ENCODE measurements around the gene MFAP3L.

DNA sequence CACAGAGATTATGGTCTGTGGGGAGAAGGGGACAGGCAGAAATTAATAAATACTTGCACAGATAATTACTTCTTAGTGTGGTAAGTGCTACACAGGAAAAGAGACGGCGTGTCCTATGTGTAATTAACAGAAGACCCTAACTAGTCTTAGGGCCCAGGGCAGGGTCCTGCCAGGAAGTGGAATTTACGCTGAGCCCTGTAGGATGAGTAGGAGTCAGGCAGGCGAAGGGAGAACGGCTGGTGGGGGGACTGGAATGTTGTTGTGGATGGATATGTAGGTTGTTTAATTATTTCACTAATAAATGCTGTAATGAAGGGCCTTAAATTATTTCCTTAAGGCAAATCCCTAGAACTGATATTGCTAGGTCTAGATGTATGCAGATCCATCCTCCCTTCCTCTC is 26.7 kb upstream of the MFAP3L start:
- TF ChIP-seq EZH2 (IDR thresholded peaks at IDR 0.05; ENCODE audit: borderline replicate concordance, low read depth, low read length, severe bottlenecking), result no peak
- TF ChIP-seq, protein P1, sequence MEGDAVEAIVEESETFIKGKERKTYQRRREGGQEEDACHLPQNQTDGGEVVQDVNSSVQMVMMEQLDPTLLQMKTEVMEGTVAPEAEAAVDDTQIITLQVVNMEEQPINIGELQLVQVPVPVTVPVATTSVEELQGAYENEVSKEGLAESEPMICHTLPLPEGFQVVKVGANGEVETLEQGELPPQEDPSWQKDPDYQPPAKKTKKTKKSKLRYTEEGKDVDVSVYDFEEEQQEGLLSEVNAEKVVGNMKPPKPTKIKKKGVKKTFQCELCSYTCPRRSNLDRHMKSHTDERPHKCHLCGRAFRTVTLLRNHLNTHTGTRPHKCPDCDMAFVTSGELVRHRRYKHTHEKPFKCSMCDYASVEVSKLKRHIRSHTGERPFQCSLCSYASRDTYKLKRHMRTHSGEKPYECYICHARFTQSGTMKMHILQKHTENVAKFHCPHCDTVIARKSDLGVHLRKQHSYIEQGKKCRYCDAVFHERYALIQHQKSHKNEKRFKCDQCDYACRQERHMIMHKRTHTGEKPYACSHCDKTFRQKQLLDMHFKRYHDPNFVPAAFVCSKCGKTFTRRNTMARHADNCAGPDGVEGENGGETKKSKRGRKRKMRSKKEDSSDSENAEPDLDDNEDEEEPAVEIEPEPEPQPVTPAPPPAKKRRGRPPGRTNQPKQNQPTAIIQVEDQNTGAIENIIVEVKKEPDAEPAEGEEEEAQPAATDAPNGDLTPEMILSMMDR (IDR thresholded peaks at IDR 0.05; ENCODE audit: extremely low read depth in 1 of 2, insufficient read depth in 1 of 2, low read depth in 1 of 2, low read length in 2 of 2), result no peak
- no peak for TF ChIP-seq POLR2A (IDR thresholded peaks at IDR 0.05; ENCODE audit: low read depth, low read length)
- TF ChIP-seq MAX (IDR thresholded peaks at IDR 0.05; ENCODE audit: insufficient read depth, insufficient read length), result no peak
- TF ChIP-seq POLR2AphosphoS5 (IDR thresholded peaks at IDR 0.05; ENCODE audit: insufficient read depth, low read depth, low read length), result no peak

All from endothelial cell of umbilical vein (primary cell).